Measurements from ENCODE around the gene ATXN10.
"Not testable (repeated sequence)": the region's sequence is repeated elsewhere in the genome, so short reads cannot be mapped to it uniquely, and the experiment has no call there.

The ATXN10 gene

DNA sequence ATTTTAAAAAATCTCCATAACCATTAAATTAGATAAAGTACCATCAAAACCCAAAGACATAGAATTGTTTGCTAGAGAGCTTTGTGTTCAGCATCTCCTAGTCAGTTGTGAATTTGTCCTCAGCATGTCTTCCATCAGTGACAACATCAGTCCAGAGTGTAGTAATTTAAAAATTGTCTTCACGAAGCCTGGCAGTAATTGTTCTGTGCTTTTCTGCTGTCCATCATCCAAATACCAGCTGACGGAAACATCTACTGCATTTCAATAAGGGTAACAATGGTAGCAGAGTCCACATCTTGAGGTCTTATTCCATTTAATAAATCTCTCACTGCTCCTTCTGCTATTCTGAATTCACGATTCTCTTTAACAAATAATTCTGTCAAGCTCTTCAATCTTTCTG, 121.5 kb downstream of the ATXN10 start:
- H3K4me3 ChIP-seq (ENCODE audit: control insufficient read depth, low read depth, low read length) = no peak overlapping the region
- TF ChIP-seq, protein P1, sequence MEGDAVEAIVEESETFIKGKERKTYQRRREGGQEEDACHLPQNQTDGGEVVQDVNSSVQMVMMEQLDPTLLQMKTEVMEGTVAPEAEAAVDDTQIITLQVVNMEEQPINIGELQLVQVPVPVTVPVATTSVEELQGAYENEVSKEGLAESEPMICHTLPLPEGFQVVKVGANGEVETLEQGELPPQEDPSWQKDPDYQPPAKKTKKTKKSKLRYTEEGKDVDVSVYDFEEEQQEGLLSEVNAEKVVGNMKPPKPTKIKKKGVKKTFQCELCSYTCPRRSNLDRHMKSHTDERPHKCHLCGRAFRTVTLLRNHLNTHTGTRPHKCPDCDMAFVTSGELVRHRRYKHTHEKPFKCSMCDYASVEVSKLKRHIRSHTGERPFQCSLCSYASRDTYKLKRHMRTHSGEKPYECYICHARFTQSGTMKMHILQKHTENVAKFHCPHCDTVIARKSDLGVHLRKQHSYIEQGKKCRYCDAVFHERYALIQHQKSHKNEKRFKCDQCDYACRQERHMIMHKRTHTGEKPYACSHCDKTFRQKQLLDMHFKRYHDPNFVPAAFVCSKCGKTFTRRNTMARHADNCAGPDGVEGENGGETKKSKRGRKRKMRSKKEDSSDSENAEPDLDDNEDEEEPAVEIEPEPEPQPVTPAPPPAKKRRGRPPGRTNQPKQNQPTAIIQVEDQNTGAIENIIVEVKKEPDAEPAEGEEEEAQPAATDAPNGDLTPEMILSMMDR (conservative IDR thresholded peaks at IDR 0.05; ENCODE audit: control insufficient read depth, insufficient read depth, low read depth, low read length) = no peak
- no peak for DNase-seq (ENCODE audit: low read depth)

DNA sequence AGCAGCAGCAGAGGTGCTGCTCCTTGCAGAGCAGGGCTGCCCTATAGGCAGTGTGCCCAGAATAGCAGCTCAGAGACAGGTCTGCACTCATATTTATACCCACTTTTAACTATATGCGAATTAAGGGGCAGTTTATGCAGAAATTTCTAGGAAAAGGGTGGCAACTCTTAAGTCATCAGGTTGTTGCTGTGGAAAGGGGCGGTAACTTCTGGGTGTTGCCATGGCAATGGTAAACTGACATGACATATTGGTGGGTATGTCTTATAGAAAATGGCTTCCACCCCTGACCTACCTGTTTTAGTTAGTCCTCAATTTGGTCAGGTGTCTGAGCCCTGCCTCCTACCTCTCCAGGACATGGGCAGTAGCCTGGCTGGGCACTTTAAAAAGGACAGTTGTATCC, 122.3 kb downstream of the ATXN10 start:
- H3K4me3 ChIP-seq (ENCODE audit: control insufficient read depth, low read depth, low read length) = no peak overlapping the region
- TF ChIP-seq, protein P1 (conservative IDR thresholded peaks at IDR 0.05; ENCODE audit: control insufficient read depth, insufficient read depth, low read depth, low read length) = no peak
- DNase-seq (ENCODE audit: low read depth) = no peak

DNA sequence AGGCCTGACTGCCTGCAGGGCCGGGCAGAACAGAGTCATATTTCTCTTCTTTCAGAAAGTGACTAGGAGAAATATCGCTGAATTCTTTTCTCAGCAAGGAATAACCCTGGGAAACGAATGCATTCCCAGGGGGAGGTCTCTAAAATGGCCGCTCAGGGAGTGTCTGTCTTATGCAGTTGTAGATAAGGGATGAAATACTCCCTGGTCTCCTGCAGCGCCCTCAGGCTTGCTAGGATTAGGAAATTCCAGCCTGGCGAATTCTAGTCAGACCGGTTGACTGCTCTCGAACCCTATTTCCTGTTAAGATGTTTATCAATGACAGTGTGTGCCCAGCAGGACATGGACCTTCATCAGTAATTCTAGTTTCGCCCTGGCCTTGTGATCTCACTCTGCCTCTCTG, 124.4 kb downstream of the ATXN10 start:
- not testable (repeated sequence) for DNase-seq (ENCODE audit: low read depth); H3K4me3 ChIP-seq (ENCODE audit: control insufficient read depth, low read depth, low read length)

DNA sequence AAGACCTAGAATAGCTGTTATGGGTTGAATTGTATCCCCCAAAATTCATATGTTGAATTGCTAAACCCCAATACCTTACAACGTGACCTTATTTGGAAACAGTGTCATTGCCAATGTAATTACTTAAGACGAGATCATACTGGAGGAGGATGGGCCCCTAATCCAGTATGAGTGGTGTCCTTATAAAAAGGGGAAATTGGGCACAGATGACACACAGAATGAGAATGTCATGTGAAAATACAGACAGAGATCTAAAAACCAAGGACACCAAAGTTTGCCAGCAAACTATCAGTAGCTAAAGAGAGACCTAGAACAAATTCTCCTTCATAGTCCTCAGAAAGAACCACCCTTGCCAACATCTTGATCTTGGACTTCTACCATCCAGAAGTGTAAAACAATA, 127.7 kb downstream of the ATXN10 start:
- TF ChIP-seq, protein P1 (conservative IDR thresholded peaks at IDR 0.05; ENCODE audit: control insufficient read depth, insufficient read depth, low read depth, low read length) = no peak
- no peak for DNase-seq (ENCODE audit: low read depth)
- no peak overlapping the region for H3K4me3 ChIP-seq (ENCODE audit: control insufficient read depth, low read depth, low read length)

DNA sequence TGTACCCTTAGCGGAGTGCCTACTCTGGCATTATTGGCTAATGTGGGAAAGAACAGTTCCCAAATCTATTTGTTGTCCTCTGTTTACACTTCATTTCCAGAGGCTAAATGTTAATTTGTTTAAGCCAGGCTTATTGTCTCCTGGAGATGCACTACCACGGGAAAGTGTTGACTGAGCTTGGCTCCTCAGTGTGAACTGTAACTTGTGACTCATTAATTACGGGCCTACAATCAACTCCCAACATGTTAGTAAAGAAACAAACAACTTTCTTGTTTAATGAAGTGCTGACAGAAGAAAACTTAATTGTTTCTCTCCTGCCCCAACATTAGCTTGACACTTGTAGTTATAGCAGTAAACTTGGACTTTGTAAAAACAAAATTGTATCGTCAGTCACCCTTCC, 130.4 kb downstream of the ATXN10 start:
- H3K4me3 ChIP-seq (ENCODE audit: control insufficient read depth, low read depth, low read length) = no peak overlapping the region
- DNase-seq (ENCODE audit: low read depth) = no peak
- TF ChIP-seq, protein P1 (conservative IDR thresholded peaks at IDR 0.05; ENCODE audit: control insufficient read depth, insufficient read depth, low read depth, low read length) = no peak

DNA sequence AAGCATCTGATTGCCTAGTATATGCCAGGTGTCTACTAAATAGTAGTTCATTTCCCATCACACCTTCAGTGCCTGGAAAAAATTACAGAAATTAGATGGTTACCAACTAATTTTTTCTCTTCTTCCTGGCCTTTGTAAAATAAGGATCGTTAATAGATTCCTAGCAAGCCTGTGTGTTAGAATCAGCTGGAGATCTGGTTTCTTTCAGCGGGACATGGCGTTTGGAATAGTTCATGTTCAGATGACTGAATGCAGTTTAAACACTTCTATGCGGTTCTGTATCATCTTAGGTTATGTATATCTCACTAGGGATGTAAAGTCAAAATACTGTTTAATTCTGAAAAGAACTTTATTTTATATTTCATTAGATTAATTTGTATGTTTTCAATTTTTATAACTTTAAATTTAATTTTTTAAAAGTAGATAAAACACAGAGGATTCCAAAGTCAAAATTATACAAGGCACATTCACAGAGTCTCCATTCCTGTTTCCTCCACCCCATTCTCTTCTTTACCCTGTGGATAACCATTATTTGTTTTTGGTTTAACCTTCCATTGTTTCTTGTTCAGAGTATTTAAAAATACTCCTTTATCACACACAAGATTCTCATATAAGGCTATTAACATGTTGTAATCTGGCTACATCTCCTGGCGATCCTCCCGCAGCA, 132.8 kb downstream of the ATXN10 start:
- H3K4me3 ChIP-seq (ENCODE audit: control insufficient read depth, low read depth, low read length) = no peak overlapping the region
- no peak for DNase-seq (ENCODE audit: low read depth)
- TF ChIP-seq, protein P1 (conservative IDR thresholded peaks at IDR 0.05; ENCODE audit: control insufficient read depth, insufficient read depth, low read depth, low read length) = no peak

DNA sequence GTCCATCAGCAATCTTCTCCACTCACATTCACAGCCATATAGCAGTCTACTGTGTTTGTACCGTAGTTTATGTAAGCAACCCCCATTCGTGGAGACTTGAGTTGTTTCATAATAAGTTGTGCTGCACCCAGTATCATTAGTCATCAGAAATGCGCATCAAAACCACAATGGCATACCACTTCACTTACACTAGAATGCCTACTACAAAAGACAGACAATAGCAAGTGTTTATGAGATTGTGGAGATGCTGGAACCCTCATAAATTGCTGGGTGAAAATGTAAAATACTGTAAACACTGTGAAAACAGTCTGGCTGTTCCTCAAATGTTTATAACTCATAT, 133.3 kb downstream of the ATXN10 start:
- peak; percentile 97 for DNase-seq (ENCODE audit: low read depth)
- TF ChIP-seq, protein P1 (conservative IDR thresholded peaks at IDR 0.05; ENCODE audit: control insufficient read depth, insufficient read depth, low read depth, low read length) = no peak
- no peak overlapping the region for H3K4me3 ChIP-seq (ENCODE audit: control insufficient read depth, low read depth, low read length)

Measured in fibroblast of mammary gland (primary cell).